HCT116 (cell line): ENCODE data around the gene LRRC10.
A peak's percentile ranks its signal among the peaks of the same experiment; 100 is the strongest.

ENCODE experiments used
- ELF1 ChIP-seq: IDR thresholded peaks from 2 replicates; pipeline ENCODE4 v1.6.1; 2012; ENCODE audit warnings: low read depth, borderline replicate concordance
- EZH2 ChIP-seq: fragments of 200-600 bp; sonication (generic); IDR thresholded peaks from 2 replicates; pipeline ENCODE4 v1.6.1; 2017; ENCODE audit warnings: antibody characterized with exemption, mixed run types
- POLR2A ChIP-seq: IDR thresholded peaks from 2 replicates; pipeline ENCODE4 v1.7.0; 2011; ENCODE audit warnings: borderline replicate concordance; ENCODE audit not compliant: insufficient read depth, insufficient read length; ENCODE audit errors: extremely low read depth
- POLR2AphosphoS5 ChIP-seq: IDR thresholded peaks from 2 replicates; pipeline ENCODE4 v1.6.1; 2011; ENCODE audit warnings: mild to moderate bottlenecking, low read depth, low read length, moderate library complexity
- TCF7L2 ChIP-seq: IDR thresholded peaks from 2 replicates; pipeline ENCODE4 v1.7.0; 2011; ENCODE audit warnings: borderline replicate concordance, inconsistent platforms; ENCODE audit not compliant: insufficient read depth, insufficient read length; ENCODE audit errors: extremely low read depth
- TF ChIP-seq, protein P1 (sequence below), 3 experiments: fragments of 200-600 bp in 1 of 3; sonication (generic) in 1 of 3; IDR thresholded peaks in 2 of 3; conservative IDR thresholded peaks in 1 of 3; 2 replicates each; pipeline ENCODE4 v1.5.1; 2012 to 2017; ENCODE audit warnings: low read depth in 2 of 3, low read length in 2 of 3, antibody characterized with exemption in 1 of 3, borderline replicate concordance in 1 of 3, control low read depth in 1 of 3, mild to moderate bottlenecking in 1 of 3, mixed read lengths in 1 of 3, mixed run types in 1 of 3, moderate library complexity in 1 of 3; ENCODE audit not compliant: insufficient read depth in 1 of 3
- TF ChIP-seq, protein P2 (sequence below): IDR thresholded peaks from 2 replicates; pipeline ENCODE4 v1.6.1; 2012; ENCODE audit warnings: low read depth

DNA sequence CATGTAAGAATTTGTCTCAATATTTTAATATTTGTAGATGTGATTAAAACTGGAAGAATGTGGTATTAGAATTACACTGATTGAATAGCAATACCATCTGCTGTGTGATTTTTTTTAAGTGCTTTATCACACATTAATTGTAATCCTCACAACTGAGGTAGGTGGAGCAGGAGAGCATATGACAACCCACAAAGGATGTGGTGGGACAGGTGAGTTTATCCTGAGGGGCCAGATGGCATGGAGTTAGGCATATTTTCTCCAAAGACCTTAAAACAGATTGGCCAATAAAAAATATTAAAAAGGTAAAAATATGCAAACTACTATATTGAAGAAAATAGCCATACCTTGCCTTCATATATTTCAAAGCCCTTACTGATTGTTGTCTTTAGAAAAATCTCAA lies 7.8 kb downstream of the LRRC10 start:
- TF ChIP-seq, protein P1, sequence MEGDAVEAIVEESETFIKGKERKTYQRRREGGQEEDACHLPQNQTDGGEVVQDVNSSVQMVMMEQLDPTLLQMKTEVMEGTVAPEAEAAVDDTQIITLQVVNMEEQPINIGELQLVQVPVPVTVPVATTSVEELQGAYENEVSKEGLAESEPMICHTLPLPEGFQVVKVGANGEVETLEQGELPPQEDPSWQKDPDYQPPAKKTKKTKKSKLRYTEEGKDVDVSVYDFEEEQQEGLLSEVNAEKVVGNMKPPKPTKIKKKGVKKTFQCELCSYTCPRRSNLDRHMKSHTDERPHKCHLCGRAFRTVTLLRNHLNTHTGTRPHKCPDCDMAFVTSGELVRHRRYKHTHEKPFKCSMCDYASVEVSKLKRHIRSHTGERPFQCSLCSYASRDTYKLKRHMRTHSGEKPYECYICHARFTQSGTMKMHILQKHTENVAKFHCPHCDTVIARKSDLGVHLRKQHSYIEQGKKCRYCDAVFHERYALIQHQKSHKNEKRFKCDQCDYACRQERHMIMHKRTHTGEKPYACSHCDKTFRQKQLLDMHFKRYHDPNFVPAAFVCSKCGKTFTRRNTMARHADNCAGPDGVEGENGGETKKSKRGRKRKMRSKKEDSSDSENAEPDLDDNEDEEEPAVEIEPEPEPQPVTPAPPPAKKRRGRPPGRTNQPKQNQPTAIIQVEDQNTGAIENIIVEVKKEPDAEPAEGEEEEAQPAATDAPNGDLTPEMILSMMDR (IDR thresholded peaks at IDR 0.05 in 2 of 3, conservative IDR thresholded peaks at IDR 0.05 in 1 of 3; ENCODE audit: borderline replicate concordance in 1 of 3, insufficient read depth in 1 of 3, low read depth in 2 of 3, low read length in 2 of 3): peak in 1 of 3 experiments; percentile 23; a peak in 1 of 6 replicates
- TF ChIP-seq TCF7L2: no peak
- TF ChIP-seq EZH2: no peak
- peak; percentile 20; the same call in 1 of the 2 replicates for TF ChIP-seq POLR2AphosphoS5
- TF ChIP-seq ELF1: no peak
- TF ChIP-seq POLR2A: no peak
- TF ChIP-seq, protein P2, sequence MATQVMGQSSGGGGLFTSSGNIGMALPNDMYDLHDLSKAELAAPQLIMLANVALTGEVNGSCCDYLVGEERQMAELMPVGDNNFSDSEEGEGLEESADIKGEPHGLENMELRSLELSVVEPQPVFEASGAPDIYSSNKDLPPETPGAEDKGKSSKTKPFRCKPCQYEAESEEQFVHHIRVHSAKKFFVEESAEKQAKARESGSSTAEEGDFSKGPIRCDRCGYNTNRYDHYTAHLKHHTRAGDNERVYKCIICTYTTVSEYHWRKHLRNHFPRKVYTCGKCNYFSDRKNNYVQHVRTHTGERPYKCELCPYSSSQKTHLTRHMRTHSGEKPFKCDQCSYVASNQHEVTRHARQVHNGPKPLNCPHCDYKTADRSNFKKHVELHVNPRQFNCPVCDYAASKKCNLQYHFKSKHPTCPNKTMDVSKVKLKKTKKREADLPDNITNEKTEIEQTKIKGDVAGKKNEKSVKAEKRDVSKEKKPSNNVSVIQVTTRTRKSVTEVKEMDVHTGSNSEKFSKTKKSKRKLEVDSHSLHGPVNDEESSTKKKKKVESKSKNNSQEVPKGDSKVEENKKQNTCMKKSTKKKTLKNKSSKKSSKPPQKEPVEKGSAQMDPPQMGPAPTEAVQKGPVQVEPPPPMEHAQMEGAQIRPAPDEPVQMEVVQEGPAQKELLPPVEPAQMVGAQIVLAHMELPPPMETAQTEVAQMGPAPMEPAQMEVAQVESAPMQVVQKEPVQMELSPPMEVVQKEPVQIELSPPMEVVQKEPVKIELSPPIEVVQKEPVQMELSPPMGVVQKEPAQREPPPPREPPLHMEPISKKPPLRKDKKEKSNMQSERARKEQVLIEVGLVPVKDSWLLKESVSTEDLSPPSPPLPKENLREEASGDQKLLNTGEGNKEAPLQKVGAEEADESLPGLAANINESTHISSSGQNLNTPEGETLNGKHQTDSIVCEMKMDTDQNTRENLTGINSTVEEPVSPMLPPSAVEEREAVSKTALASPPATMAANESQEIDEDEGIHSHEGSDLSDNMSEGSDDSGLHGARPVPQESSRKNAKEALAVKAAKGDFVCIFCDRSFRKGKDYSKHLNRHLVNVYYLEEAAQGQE: no peak
